H1 (cell line): Measurements from ENCODE around the gene NRXN3. TPM values are rescaled to one million over a fixed set of nuclear protein-coding genes. Genes with fewer than 3 reads are reported as not detected.

Experiments used
- CTCF ChIA-PET: fragments of 300-600 bp; sonication (Branson Sonifier 250); formaldehyde crosslinking; loops from one replicate; lab custom pipeline; 2021; ENCODE audit not compliant: partially characterized antibody; lab: Charles Lee
- POLR2A ChIA-PET: fragments of 300-600 bp; sonication (Branson Sonifier 250); formaldehyde crosslinking; loops from one replicate; lab custom pipeline; 2021; ENCODE audit warnings: inconsistent platforms; ENCODE audit not compliant: partially characterized antibody; lab: Charles Lee
- DNase-seq, 2 experiments: peaks; one replicate each; pipeline versions ENCODE4 v3.0.0 to v3.0.0-alpha.2; 2010 to 2022; ENCODE audit warnings: low spot score in 2 of 2, low read depth in 1 of 2, mixed read lengths in 1 of 2
- FAIRE-seq: peaks from 2 replicates; lab custom pipeline; 2011; peaks lifted over from hg19 to GRCh38; lab: Jason Lieb, UNC
- H2AFZ ChIP-seq: 2 replicates; pipeline ENCODE4 v1.8.1; 2012; ENCODE audit warnings: low read length, inconsistent platforms
- H2AK5ac ChIP-seq: 2 replicates; pipeline ENCODE4 v1.6.1; 2013; ENCODE audit warnings: low read depth, low read length
- H2BK120ac ChIP-seq: replicated peaks from 2 replicates; pipeline ENCODE3; 2013; ENCODE audit warnings: low read depth, low read length, inconsistent platforms
- H2BK12ac ChIP-seq: 2 replicates; pipeline ENCODE4 v1.6.1; 2013; ENCODE audit warnings: low read depth, low read length
- H2BK15ac ChIP-seq: 2 replicates; pipeline ENCODE4 v1.6.1; 2013; ENCODE audit warnings: low read length
- H2BK20ac ChIP-seq: 2 replicates; pipeline ENCODE4 v1.6.1; 2013; ENCODE audit warnings: low read length
- H2BK5ac ChIP-seq: 2 replicates; pipeline ENCODE4 v1.6.1; 2013; ENCODE audit warnings: low read depth, low read length
- H3K14ac ChIP-seq: 2 replicates; pipeline ENCODE4 v1.6.1; 2013; ENCODE audit warnings: inconsistent platforms; ENCODE audit not compliant: insufficient read length
- H3K18ac ChIP-seq: 2 replicates; pipeline ENCODE4 v1.6.1; 2013; ENCODE audit warnings: low read length; ENCODE audit errors: extremely low read depth
- H3K23ac ChIP-seq: 2 replicates; pipeline ENCODE4 v1.6.1; 2013; ENCODE audit warnings: inconsistent platforms; ENCODE audit not compliant: insufficient read length
- H3K23me2 ChIP-seq: 2 replicates; pipeline ENCODE4 v1.6.1; 2013; ENCODE audit warnings: low read depth, low read length
- H3K27ac ChIP-seq: 2 replicates; pipeline ENCODE4 v1.6.1; 2011; ENCODE audit warnings: low read depth, low read length, inconsistent platforms
- H3K27me3 ChIP-seq, 4 experiments: replicated peaks in 1 of 4; 1 replicate in 1 of 4; 2 replicates in 3 of 4; pipeline versions ENCODE4 v1.6.1 to v1.8.1; 2011 to 2013; ENCODE audit warnings: low read length in 3 of 4, mild to moderate bottlenecking in 3 of 4, inconsistent platforms in 2 of 4, mixed read lengths in 2 of 4, moderate library complexity in 1 of 4; ENCODE audit not compliant: control insufficient read depth in 3 of 4, insufficient read depth in 3 of 4; ENCODE audit errors: extremely low read depth in 1 of 4
- H3K36me3 ChIP-seq, 4 experiments: 2 replicates each; pipeline versions ENCODE4 v1.6.1 to v1.8.1; 2011 to 2013; ENCODE audit warnings: mild to moderate bottlenecking in 4 of 4, low read length in 3 of 4, moderate library complexity in 2 of 4, control low read depth in 1 of 4, inconsistent platforms in 1 of 4; ENCODE audit not compliant: insufficient read depth in 4 of 4, control insufficient read depth in 2 of 4
- H3K4ac ChIP-seq: replicated peaks from 2 replicates; pipeline ENCODE3; 2013; ENCODE audit warnings: low read length, low read depth, mixed read lengths, inconsistent platforms; ENCODE audit not compliant: insufficient read length
- H3K4me1 ChIP-seq, 4 experiments: replicated peaks in 1 of 4; 1 replicate in 1 of 4; 2 replicates in 3 of 4; pipeline versions ENCODE4 v1.6.1 to v1.8.1; 2011 to 2013; ENCODE audit warnings: low read length in 3 of 4, inconsistent platforms in 2 of 4, mixed read lengths in 1 of 4; ENCODE audit not compliant: insufficient read depth in 4 of 4, control insufficient read depth in 3 of 4
- H3K4me2 ChIP-seq, 2 experiments: 2 replicates each; pipeline versions ENCODE4 v1.6.1 to v1.8.1; 2011 to 2013; ENCODE audit warnings: low read depth in 2 of 2, low read length in 2 of 2, control low read depth in 1 of 2, inconsistent platforms in 1 of 2, mild to moderate bottlenecking in 1 of 2; ENCODE audit not compliant: insufficient read depth in 1 of 2
- H3K4me3 ChIP-seq, 4 experiments: fragments of 200-600, 300-600 bp in 1 of 4; sonication (generic), shearing (Covaris generic), sonication (Bioruptor Twin) in 1 of 4; 2 replicates each; pipeline versions ENCODE4 v1.5.1 to v1.8.1; 2011 to 2016; ENCODE audit warnings: low read length in 4 of 4, low read depth in 3 of 4, control low read depth in 2 of 4, inconsistent platforms in 2 of 4, mild to moderate bottlenecking in 2 of 4, mixed read lengths in 1 of 4, moderate library complexity in 1 of 4; ENCODE audit not compliant: insufficient read depth in 2 of 4; ENCODE audit errors: extremely low read depth in 1 of 4
- H3K56ac ChIP-seq: replicated peaks from 2 replicates; pipeline ENCODE3; 2013; ENCODE audit warnings: low read depth, mild to moderate bottlenecking, mixed read lengths, low read length, inconsistent platforms; ENCODE audit not compliant: insufficient read length
- H3K79me1 ChIP-seq: 2 replicates; pipeline ENCODE4 v1.6.1; 2013; ENCODE audit warnings: low read depth, low read length, control low read depth
- H3K79me2 ChIP-seq, 2 experiments: 2 replicates each; pipeline versions ENCODE4 v1.6.1 to v1.8.1; 2012 to 2013; ENCODE audit warnings: low read length in 2 of 2, mild to moderate bottlenecking in 2 of 2, inconsistent platforms in 1 of 2; ENCODE audit not compliant: insufficient read depth in 2 of 2, control insufficient read depth in 1 of 2
- H3K9ac ChIP-seq, 4 experiments: replicated peaks in 1 of 4; 1 replicate in 1 of 4; 2 replicates in 3 of 4; pipeline versions ENCODE4 v1.6.1 to v1.8.1; 2011 to 2013; ENCODE audit warnings: low read depth in 3 of 4, low read length in 3 of 4, control low read depth in 2 of 4, mild to moderate bottlenecking in 2 of 4, moderate library complexity in 2 of 4, inconsistent platforms in 1 of 4; ENCODE audit errors: extremely low read depth in 1 of 4
- H3K9me3 ChIP-seq, 2 experiments: 2 replicates each; pipeline versions ENCODE4 v1.6.1 to v1.8.1; 2012 to 2013; ENCODE audit warnings: mild to moderate bottlenecking in 2 of 2, moderate library complexity in 2 of 2, control low read depth in 1 of 2, inconsistent platforms in 1 of 2, low read depth in 1 of 2, low read length in 1 of 2, mixed read lengths in 1 of 2; ENCODE audit not compliant: insufficient read depth in 2 of 2
- H4K20me1 ChIP-seq, 2 experiments: replicated peaks in 1 of 2; 2 replicates each; pipeline versions ENCODE3 to v1.8.1; 2011 to 2013; ENCODE audit warnings: inconsistent platforms in 2 of 2, low read length in 2 of 2, mild to moderate bottlenecking in 1 of 2; ENCODE audit not compliant: insufficient read depth in 2 of 2, control insufficient read depth in 1 of 2
- H4K5ac ChIP-seq: 2 replicates; pipeline ENCODE4 v1.6.1; 2013; ENCODE audit warnings: low read length, low read depth, mixed read lengths, inconsistent platforms; ENCODE audit not compliant: insufficient read length
- H4K8ac ChIP-seq: 2 replicates; pipeline ENCODE4 v1.8.0; 2013; ENCODE audit warnings: mild to moderate bottlenecking, moderate library complexity, low read length, inconsistent platforms; ENCODE audit not compliant: insufficient read depth; ENCODE audit errors: extremely low read depth
- H4K91ac ChIP-seq: replicated peaks from 2 replicates; pipeline ENCODE3; 2013; ENCODE audit warnings: low read length, mixed read lengths, inconsistent platforms; ENCODE audit not compliant: insufficient read length
- BRCA1 ChIP-seq: IDR thresholded peaks from 2 replicates; pipeline ENCODE4 v1.6.1; 2012; ENCODE audit warnings: low read depth, low read length, improper control_type of control experiment
- CBX5 ChIP-seq: fragments of 300-800, 300-1000 bp; sonication (generic); IDR thresholded peaks from 2 replicates; pipeline ENCODE4 v1.7.1; 2016; ENCODE audit warnings: antibody characterized with exemption, low read length, low read depth
- CBX8 ChIP-seq: fragments of 300-800, 300-1000 bp; sonication (generic); IDR thresholded peaks from 2 replicates; pipeline ENCODE4 v1.7.1; 2016; ENCODE audit warnings: low read depth, low read length, borderline replicate concordance
- EP300 ChIP-seq, 2 experiments: IDR thresholded peaks; 1 replicate in 1 of 2; 2 replicates in 1 of 2; pipeline ENCODE4 v1.6.1; 2011 to 2012; ENCODE audit warnings: low read depth in 2 of 2, low read length in 2 of 2, mild to moderate bottlenecking in 2 of 2, borderline replicate concordance in 1 of 2, inconsistent platforms in 1 of 2, moderate library complexity in 1 of 2
- JUN ChIP-seq: IDR thresholded peaks from 2 replicates; pipeline ENCODE4 v1.6.1; 2011; ENCODE audit warnings: low read depth, mild to moderate bottlenecking, improper control_type of control experiment, low read length
- RBBP5 ChIP-seq: IDR thresholded peaks from 2 replicates; pipeline ENCODE4 v1.7.1; 2012; ENCODE audit warnings: low read depth, mild to moderate bottlenecking, inconsistent platforms, low read length, moderate library complexity, borderline replicate concordance
- RNF2 ChIP-seq: fragments of 200-900, 300-1000 bp; sonication (generic); IDR thresholded peaks from 2 replicates; pipeline ENCODE4 v1.7.1; 2016; ENCODE audit warnings: borderline replicate concordance, low read depth, mild to moderate bottlenecking, antibody characterized with exemption, low read length; ENCODE audit not compliant: poor library complexity, severe bottlenecking; ENCODE audit errors: missing control alignments
- SIN3A ChIP-seq, 2 experiments: IDR thresholded peaks in 1 of 2; conservative IDR thresholded peaks in 1 of 2; 2 replicates each; pipeline ENCODE4 v1.6.1; 2011 to 2012; ENCODE audit warnings: low read length in 2 of 2, improper control_type of control experiment in 1 of 2, low read depth in 1 of 2, mild to moderate bottlenecking in 1 of 2
- SRF ChIP-seq: IDR thresholded peaks from 2 replicates; pipeline ENCODE4 v1.6.1; 2011; ENCODE audit warnings: mild to moderate bottlenecking, low read depth, low read length, moderate library complexity
- TBP ChIP-seq: IDR thresholded peaks from 2 replicates; pipeline ENCODE4 v1.6.1; 2011; ENCODE audit warnings: low read depth, low read length, improper control_type of control experiment
- TEAD4 ChIP-seq: IDR thresholded peaks from 2 replicates; pipeline ENCODE4 v1.6.1; 2012; ENCODE audit warnings: low read depth, low read length, inconsistent platforms, mixed read lengths
- YY1 ChIP-seq: IDR thresholded peaks from 2 replicates; pipeline ENCODE4 v1.6.1; 2011; ENCODE audit warnings: low read depth, mild to moderate bottlenecking, low read length
- WGBS, 2 experiments: shearing (Covaris generic) in 1 of 2; methylation state at CpG; one replicate each; pipeline versions ENCODE4 v1.1.6 to v1.1.7; 2013 to 2015; ENCODE audit warnings: low lambda C conversion rate in 2 of 2, mixed read lengths in 2 of 2, inconsistent platforms in 1 of 2, low coverage in 1 of 2, missing lambda C conversion rate in 1 of 2; ENCODE audit not compliant: insufficient replicate concordance in 2 of 2, insufficient coverage in 1 of 2, insufficient read length in 1 of 2; ENCODE audit errors: extremely low coverage in 1 of 2, missing lambda C conversion rate in 1 of 2; 5-methylcytosine and 5-hydroxymethylcytosine counted together
- polyA plus RNA-seq, 7 experiments: library from polyadenylated mRNA; depleted of rRNA in 3 of 7; stranded (reverse) in 5 of 7; unstranded in 2 of 7; fragments of >200 nt in 5 of 7; fragments of 200-250 nt in 2 of 7; gene quantifications; 1 replicate in 5 of 7; 2 replicates in 1 of 7; 4 replicates in 1 of 7; pipeline versions ENCODE4 v1.2.1 to v1.2.3, GENCODE V29; 2011 to 2013; ENCODE audit warnings: missing spikeins in 2 of 7, mixed read lengths in 2 of 7
- total RNA-seq: library from RNA; stranded (reverse); fragmentation: NEBNext Ultra II Directional; extraction: Animal tissue kit (Norgen Biotek cat#: 25700); gene quantifications from 2 replicates; pipeline ENCODE4 v1.2.1, GENCODE V29; 2021
- TF ChIP-seq, protein P1 (sequence below): IDR thresholded peaks from 2 replicates; pipeline ENCODE4 v1.6.1; 2012; ENCODE audit warnings: inconsistent platforms

NRXN3 gene
- total and polyA plus RNA-seq, 2 of the 8 experiments (the other 6 are each of a cell fraction or from before 2014, with no cell fraction given), result 2.6 to 4.1 TPM

DNA sequence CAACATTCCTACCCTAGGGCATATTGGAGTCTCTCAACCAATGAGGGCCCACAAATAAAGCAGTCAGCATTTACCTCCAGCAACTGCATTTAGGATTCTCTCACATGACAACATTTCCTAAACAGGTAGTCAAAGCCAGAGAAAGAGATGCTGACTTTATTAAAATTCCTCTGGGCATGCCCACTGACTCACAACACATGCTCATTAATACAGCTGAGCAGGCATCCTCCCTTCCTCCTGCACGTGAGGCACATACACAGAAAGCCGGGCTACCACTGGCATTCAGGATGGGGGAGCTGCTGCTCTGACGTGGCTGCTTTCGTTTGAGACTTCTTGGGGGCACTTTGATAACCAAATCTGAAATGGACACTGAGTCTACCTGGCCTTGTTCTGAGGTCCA is 174.1 kb downstream of the NRXN3 start:
- H2BK12ac ChIP-seq, result no peak overlapping the region
- no peak overlapping the region for H4K5ac ChIP-seq
- H3K14ac ChIP-seq, result no peak overlapping the region
- no peak overlapping the region for H3K4me2 ChIP-seq
- 0 out of 7 replicates have a peak, but pooled peaks cover 0 to 5% (median 0%) of the 10 kb centered on the region in 4 experiments for H3K27me3 ChIP-seq
- no peak overlapping the region for H4K8ac ChIP-seq
- no peak overlapping the region for H3K9ac ChIP-seq
- H3K23me2 ChIP-seq, result no peaks in the 10 kb centered on the region
- no peak overlapping the region for H3K18ac ChIP-seq
- H3K9me3 ChIP-seq, result no peaks in the 10 kb centered on the region
- H4K20me1 ChIP-seq, result no peaks in the 10 kb centered on the region
- H2AK5ac ChIP-seq, result no peak overlapping the region
- FAIRE-seq (no peak), DNase-seq (no peak)
- H3K4ac ChIP-seq, result no peak overlapping the region
- no peak overlapping the region for H3K56ac ChIP-seq
- no peak overlapping the region for H2BK15ac ChIP-seq
- CTCF ChIA-PET, result interaction anchor here (0.6 kb wide), 1 partner anchor 260 kb away, joined by 3 read pairs; no protein-coding TSS in a partner anchor
- no peak overlapping the region for H2AFZ ChIP-seq
- 82% methylated on average over 4 of the region's 4 CpGs; no CpG with 5 or more reads in 1 of the 2 experiments for WGBS, 2 experiments
- no peak overlapping the region for H2BK5ac ChIP-seq
- no peaks in the 10 kb centered on the region for H3K36me3 ChIP-seq
- H3K4me1 ChIP-seq, result peaks cover 0 to 13% (median 4%) of the 10 kb centered on the region in 4 experiments; a peak in 3 of 7 replicates
- H2BK20ac ChIP-seq, result no peak overlapping the region
- POLR2A ChIA-PET, result no interaction called here
- H3K79me2 ChIP-seq, result no peaks in the 10 kb centered on the region
- H3K23ac ChIP-seq, result no peak overlapping the region
- no peak overlapping the region for H3K27ac ChIP-seq
- H4K91ac ChIP-seq, result no peak overlapping the region
- no peak overlapping the region for H2BK120ac ChIP-seq
- H3K79me1 ChIP-seq, result no peaks in the 10 kb centered on the region
- no peak overlapping the region for H3K4me3 ChIP-seq
- TF ChIP-seq RNF2 (no peak), JUN (no peak), RBBP5 (no peak), SIN3A (conservative IDR thresholded peaks at IDR 0.05 in 1 of 2, IDR thresholded peaks at IDR 0.05 in 1 of 2; ENCODE audit: low read depth in 1 of 2, low read length in 2 of 2) (no peak), YY1 (no peak), TEAD4 (no peak), EP300 (IDR thresholded peaks at IDR 0.05; ENCODE audit: borderline replicate concordance in 1 of 2, low read depth in 2 of 2, low read length in 2 of 2) (no peak), BRCA1 (no peak), SRF (no peak), CBX5 (no peak), CBX8 (no peak), TBP (no peak)
- TF ChIP-seq, protein P1, sequence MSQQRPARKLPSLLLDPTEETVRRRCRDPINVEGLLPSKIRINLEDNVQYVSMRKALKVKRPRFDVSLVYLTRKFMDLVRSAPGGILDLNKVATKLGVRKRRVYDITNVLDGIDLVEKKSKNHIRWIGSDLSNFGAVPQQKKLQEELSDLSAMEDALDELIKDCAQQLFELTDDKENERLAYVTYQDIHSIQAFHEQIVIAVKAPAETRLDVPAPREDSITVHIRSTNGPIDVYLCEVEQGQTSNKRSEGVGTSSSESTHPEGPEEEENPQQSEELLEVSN, result no peak
